Vagina (tissue), 2 donors: ENCODE measurements around the gene SLC44A3. TPM values are rescaled to one million over a fixed set of nuclear protein-coding genes. Genes with fewer than 3 reads are reported as not detected.
A peak's percentile ranks its signal among the peaks of the same experiment; 100 is the strongest.

Experiments
- DNase-seq, 2 donors: peaks; one replicate each; pipeline ENCODE4 v3.0.0-alpha.2; 2017; ENCODE audit errors: extremely low spot score in 2 of 2
- H3K27ac ChIP-seq: fragments of 200-600 bp; sonication (generic); one replicate; pipeline ENCODE4 v1.5.1; 2019
- H3K27me3 ChIP-seq: fragments of 200-600 bp; sonication (generic); one replicate; pipeline ENCODE4 v1.5.1; 2019
- H3K36me3 ChIP-seq, 2 donors: fragments of 200-600 bp; sonication (generic); one replicate each; pipeline ENCODE4 v1.5.1; 2017 to 2019
- H3K4me1 ChIP-seq: fragments of 200-600 bp; sonication (generic); one replicate; pipeline ENCODE4 v1.5.1; 2019
- H3K4me3 ChIP-seq, 2 donors: fragments of 200-600 bp; sonication (generic); 1 replicate in 1 of 2; 2 replicates in 1 of 2; pipeline ENCODE4 v1.5.1; 2016 to 2019
- H3K9me3 ChIP-seq: fragments of 200-600 bp; sonication (generic); one replicate; pipeline ENCODE4 v1.5.1; 2019
- CTCF ChIP-seq, 3 experiments: fragments of 450-650 bp in 2 of 3; fragments of 200-600 bp in 1 of 3; sonication (generic) in 1 of 3; IDR thresholded peaks; one replicate each; pipeline ENCODE4 v1.5.1; 2017 to 2019; ENCODE audit warnings: antibody characterized with exemption in 3 of 3, mild to moderate bottlenecking in 2 of 3, moderate library complexity in 2 of 3
- POLR2A ChIP-seq, 2 donors: fragments of 450-650 bp; IDR thresholded peaks; one replicate each; pipeline ENCODE4 v1.6.1; 2017; ENCODE audit warnings: antibody characterized with exemption in 2 of 2, mild to moderate bottlenecking in 2 of 2, moderate library complexity in 2 of 2
- POLR2AphosphoS5 ChIP-seq, 2 donors: sonication (generic); formaldehyde crosslinking; IDR thresholded peaks; one replicate each; pipeline ENCODE4 v1.9.0; 2017; ENCODE audit warnings: antibody characterized with exemption in 2 of 2, mild to moderate bottlenecking in 2 of 2, low read depth in 1 of 2; ENCODE audit not compliant: insufficient read depth in 1 of 2
- intact Hi-C: fragments of 100-400 bp; cut with DNase I; formaldehyde crosslinking; loops from one replicate; pipeline ENCODE4 v1.15.1; 2023
- total RNA-seq: library from RNA; depleted of rRNA; stranded (reverse); fragments of >200 nt; gene quantifications from one replicate; pipeline ENCODE4 v1.2.3, GENCODE V29; 2016

The SLC44A3 gene
- total RNA-seq, 1 donor from 2014 or later = 6.6 TPM

- TF ChIP-seq POLR2AphosphoS5 (IDR thresholded peaks at IDR 0.05; ENCODE audit: insufficient read depth in 1 of 2, low read depth in 1 of 2) (no peak), CTCF (IDR thresholded peaks at IDR 0.05) (no peak), POLR2A (IDR thresholded peaks at IDR 0.05) (no peak)
- H3K9me3 ChIP-seq = no peaks in the 10 kb centered on the region
- no peak overlapping the region for H3K27ac ChIP-seq
- no peak for DNase-seq
- no peaks in the 10 kb centered on the region for H3K36me3 ChIP-seq
- intact Hi-C loops = no loop called here
- no peak overlapping the region for H3K4me3 ChIP-seq
- H3K4me1 ChIP-seq = no peaks in the 10 kb centered on the region
- H3K27me3 ChIP-seq = no peaks in the 10 kb centered on the region
These were observed 20.7 kb downstream of the SLC44A3 start for GRCh38 chr1:94840808-94841207.

GRCh38 chr1:94843430-94843829 is 23.3 kb downstream of the SLC44A3 start:
- H3K27ac ChIP-seq = no peak overlapping the region
- H3K4me3 ChIP-seq = no peak overlapping the region
- TF ChIP-seq POLR2AphosphoS5 (IDR thresholded peaks at IDR 0.05; ENCODE audit: insufficient read depth in 1 of 2, low read depth in 1 of 2) (no peak), POLR2A (IDR thresholded peaks at IDR 0.05) (no peak), CTCF (IDR thresholded peaks at IDR 0.05) (no peak)
- H3K36me3 ChIP-seq = no peaks in the 10 kb centered on the region
- intact Hi-C loops = no loop called here
- no peaks in the 10 kb centered on the region for H3K9me3 ChIP-seq
- H3K27me3 ChIP-seq = no peaks in the 10 kb centered on the region
- no peaks in the 10 kb centered on the region for H3K4me1 ChIP-seq
- no peak for DNase-seq

- Histone ChIP-seq H3K4me1 (no peaks in the 10 kb centered on the region), H3K27me3 (no peaks in the 10 kb centered on the region), H3K36me3 (no peaks in the 10 kb centered on the region), H3K9me3 (no peaks in the 10 kb centered on the region), H3K27ac (no peak overlapping the region), H3K4me3 (no peak overlapping the region)
- TF ChIP-seq POLR2A (IDR thresholded peaks at IDR 0.05) (no peak), CTCF (IDR thresholded peaks at IDR 0.05) (no peak), POLR2AphosphoS5 (IDR thresholded peaks at IDR 0.05; ENCODE audit: insufficient read depth in 1 of 2, low read depth in 1 of 2) (no peak)
- intact Hi-C loops = no loop called here
- no peak for DNase-seq
These were observed 23.7 kb downstream of the SLC44A3 start for GRCh38 chr1:94843846-94844245.

- H3K9me3 ChIP-seq = no peaks in the 10 kb centered on the region
- no peaks in the 10 kb centered on the region for H3K27me3 ChIP-seq
- no peak overlapping the region for H3K4me3 ChIP-seq
- H3K27ac ChIP-seq = no peak overlapping the region
- no peak for DNase-seq
- H3K36me3 ChIP-seq = no peaks in the 10 kb centered on the region
- intact Hi-C loops = no loop called here
- TF ChIP-seq POLR2AphosphoS5 (IDR thresholded peaks at IDR 0.05; ENCODE audit: insufficient read depth in 1 of 2, low read depth in 1 of 2) (no peak), POLR2A (IDR thresholded peaks at IDR 0.05) (no peak), CTCF (IDR thresholded peaks at IDR 0.05) (no peak)
- H3K4me1 ChIP-seq = no peaks in the 10 kb centered on the region
These were observed 26.2 kb downstream of the SLC44A3 start for GRCh38 chr1:94846308-94846707.

GRCh38 chr1:94851571-94851970 is 31.4 kb downstream of the SLC44A3 start:
- intact Hi-C loops = no loop called here
- no peak for TF ChIP-seq POLR2A (IDR thresholded peaks at IDR 0.05)
- H3K36me3 ChIP-seq = no peaks in the 10 kb centered on the region

GRCh38 chr1:94852788-94853187 is 32.6 kb downstream of the SLC44A3 start:
- H3K27me3 ChIP-seq = no peaks in the 10 kb centered on the region
- H3K4me3 ChIP-seq = no peak overlapping the region
- H3K27ac ChIP-seq = no peak overlapping the region
- DNase-seq = no peak
- no peaks in the 10 kb centered on the region for H3K9me3 ChIP-seq
- TF ChIP-seq POLR2A (IDR thresholded peaks at IDR 0.05) (no peak), CTCF (IDR thresholded peaks at IDR 0.05) (peak in 1 of 3 experiments; percentile 11)
- H3K36me3 ChIP-seq = no peaks in the 10 kb centered on the region
- intact Hi-C loops = no loop called here
- H3K4me1 ChIP-seq = peaks cover 11% of the 10 kb centered on the region

More at GRCh38 chr1:94851571-94851970, 31.4 kb downstream of the SLC44A3 start:
- no peaks in the 10 kb centered on the region for H3K9me3 ChIP-seq
- no peak overlapping the region for H3K4me3 ChIP-seq
- H3K27ac ChIP-seq = no peak overlapping the region
- H3K4me1 ChIP-seq = peaks cover 11% of the 10 kb centered on the region
- H3K27me3 ChIP-seq = no peaks in the 10 kb centered on the region
- no peak for DNase-seq
